ENCODE data around the gene SP9. TPM values are rescaled to one million over a fixed set of nuclear protein-coding genes. Genes with fewer than 3 reads are reported as not detected.

The SP9 gene
- not detected for polyA plus RNA-seq (2013, experiment 1 of 4)
- polyA plus RNA-seq (2013, experiment 2 of 4), result 0.16 TPM
- polyA plus RNA-seq (2013, experiment 3 of 4), result 0.53 TPM
- polyA plus RNA-seq (2013, experiment 4 of 4), result 0.20 TPM

DNA sequence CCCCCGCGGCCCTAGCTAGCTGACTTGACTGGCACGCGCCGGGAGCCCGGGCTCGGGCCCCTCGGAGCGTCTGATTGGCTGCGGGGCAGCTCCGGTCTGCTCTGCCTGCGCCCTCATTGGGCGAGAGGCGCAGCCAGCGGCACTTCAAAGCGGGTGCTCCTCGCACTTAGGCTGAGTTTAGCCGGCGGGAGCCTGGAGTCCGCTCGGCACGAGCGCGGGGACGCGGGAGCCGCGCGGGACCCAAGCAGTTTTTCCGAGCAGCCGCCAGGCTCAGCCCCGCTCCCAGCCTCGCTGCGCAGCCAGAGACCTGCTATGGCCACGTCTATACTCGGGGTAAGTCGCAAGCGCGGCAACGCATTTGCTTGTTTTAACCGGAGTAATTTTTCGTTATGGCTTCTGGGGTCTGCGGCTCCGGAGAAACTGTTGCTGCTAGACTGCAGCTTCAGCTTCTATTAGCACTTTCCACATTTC is at the start of gene SP9:
TSS of gene SP9 (plus strand) at position 174 of the 471 bp plus-strand sequence. CDS start at position 313, 139 bp downstream.
- 0% methylated on average over 44 of the region's 44 CpGs for WGBS, 2 experiments
- Histone ChIP-seq H3K27me3 (ENCODE audit: control insufficient read depth, insufficient read depth, low read length, poor library complexity, severe bottlenecking) (peaks cover 100% of the 10 kb centered on the region), H3K9me3 (ENCODE audit: control insufficient read depth, low read length) (no peaks in the 10 kb centered on the region)

DNA sequence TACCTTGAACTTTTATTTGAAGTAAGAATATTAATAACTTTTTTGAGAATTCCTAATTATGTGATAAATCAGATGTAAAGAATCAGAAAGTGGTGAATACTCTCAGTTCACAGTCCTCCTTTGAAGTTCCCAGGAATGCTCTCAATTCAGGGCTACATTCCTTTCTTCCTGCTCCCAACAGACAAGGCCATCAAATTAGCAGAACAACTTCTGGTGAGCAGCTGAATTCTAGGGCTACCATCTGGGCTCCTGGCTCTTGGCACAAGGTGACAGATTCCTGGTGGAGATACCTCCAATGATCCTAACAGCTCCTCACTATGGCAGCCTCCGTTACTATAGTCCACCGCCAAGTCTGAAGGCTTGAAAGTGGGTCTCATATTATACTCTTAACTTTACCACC is 48.6 kb upstream of the SP9 start:
- H3K4me1 ChIP-seq (ENCODE audit: control insufficient read depth, insufficient read depth, low read length), result peaks cover 2% of the 10 kb centered on the region
- WGBS, 2 experiments, result 91% methylated on average over 2 of the region's 2 CpGs
- no peaks in the 10 kb centered on the region for H3K9me3 ChIP-seq (ENCODE audit: control insufficient read depth, low read length)

More for the DNA sequence above, at the start of gene SP9:
- Histone ChIP-seq H3K4me3 (ENCODE audit: insufficient read depth, low read depth, low read length) (peak within 1 kb of the TSS; percentile 32), H3K27ac (ENCODE audit: insufficient read depth, low read depth, low read length, poor library complexity, severe bottlenecking) (no peak within 1 kb of the TSS), H3K36me3 (ENCODE audit: control insufficient read depth, insufficient read depth, low read length) (no peaks in the 10 kb centered on the region), H3K4me1 (ENCODE audit: control insufficient read depth, insufficient read depth, low read length) (peaks cover 36% of the 10 kb centered on the region)

DNA sequence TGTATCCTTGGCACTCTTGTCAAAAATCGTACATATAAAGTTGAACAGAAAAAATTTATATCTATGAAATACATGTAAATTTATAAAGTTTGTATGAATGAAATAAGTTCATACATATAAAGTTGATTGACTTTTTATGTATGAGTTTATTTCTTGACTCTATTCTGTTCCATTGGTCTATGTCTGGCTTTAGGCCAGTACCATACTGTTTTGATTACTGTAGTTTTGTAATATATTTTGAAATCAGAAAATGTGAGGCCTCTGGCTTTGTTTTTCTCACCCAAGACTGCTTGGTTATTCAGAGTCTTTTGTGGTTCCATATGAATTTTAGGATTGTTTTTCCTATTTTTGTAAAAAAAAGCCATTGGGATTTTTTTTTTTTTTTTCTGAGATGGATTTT is 41.8 kb upstream of the SP9 start:
- WGBS, 2 experiments, result no CpG with 5 or more reads among the region's 1 CpG
- H3K9me3 ChIP-seq (ENCODE audit: control insufficient read depth, low read length), result no peaks in the 10 kb centered on the region
- H3K4me1 ChIP-seq (ENCODE audit: control insufficient read depth, insufficient read depth, low read length), result no peaks in the 10 kb centered on the region
- no peaks in the 10 kb centered on the region for H3K27me3 ChIP-seq (ENCODE audit: control insufficient read depth, insufficient read depth, low read length, poor library complexity, severe bottlenecking)
- no peak overlapping the region for H3K27ac ChIP-seq (ENCODE audit: insufficient read depth, low read depth, low read length, poor library complexity, severe bottlenecking)
- H3K36me3 ChIP-seq (ENCODE audit: control insufficient read depth, insufficient read depth, low read length), result no peaks in the 10 kb centered on the region
- H3K4me3 ChIP-seq (ENCODE audit: insufficient read depth, low read depth, low read length), result no peak overlapping the region

More for the DNA sequence above, 48.6 kb upstream of the SP9 start:
- Histone ChIP-seq H3K27me3 (ENCODE audit: control insufficient read depth, insufficient read depth, low read length, poor library complexity, severe bottlenecking) (no peaks in the 10 kb centered on the region), H3K4me3 (ENCODE audit: insufficient read depth, low read depth, low read length) (no peak overlapping the region), H3K36me3 (ENCODE audit: control insufficient read depth, insufficient read depth, low read length) (no peaks in the 10 kb centered on the region), H3K27ac (ENCODE audit: insufficient read depth, low read depth, low read length, poor library complexity, severe bottlenecking) (no peak overlapping the region)

DNA sequence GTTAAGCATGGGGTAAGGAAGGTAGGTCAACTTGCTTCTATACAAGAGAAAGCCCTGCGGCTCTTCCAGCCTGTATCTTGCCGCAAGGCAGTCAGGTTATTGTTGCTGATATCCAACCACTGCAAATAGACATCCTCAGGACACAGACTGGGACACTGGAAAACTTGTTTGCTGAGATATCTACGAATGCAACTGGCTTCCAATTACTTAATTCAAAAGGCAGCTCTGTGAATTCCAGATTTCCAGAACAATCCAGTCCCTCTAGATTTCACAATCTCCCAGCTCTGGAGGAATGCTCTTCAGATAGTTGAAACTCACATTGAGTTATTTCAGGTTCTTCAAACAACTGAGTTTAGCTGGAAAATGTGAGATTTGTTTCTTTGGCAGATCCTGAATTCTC is 34.6 kb upstream of the SP9 start:
- Histone ChIP-seq H3K36me3 (ENCODE audit: control insufficient read depth, insufficient read depth, low read length) (no peaks in the 10 kb centered on the region), H3K4me3 (ENCODE audit: insufficient read depth, low read depth, low read length) (no peak overlapping the region), H3K27ac (ENCODE audit: insufficient read depth, low read depth, low read length, poor library complexity, severe bottlenecking) (no peak overlapping the region), H3K4me1 (ENCODE audit: control insufficient read depth, insufficient read depth, low read length) (no peaks in the 10 kb centered on the region), H3K9me3 (ENCODE audit: control insufficient read depth, low read length) (no peaks in the 10 kb centered on the region), H3K27me3 (ENCODE audit: control insufficient read depth, insufficient read depth, low read length, poor library complexity, severe bottlenecking) (no peaks in the 10 kb centered on the region)
- WGBS, 2 experiments, result 93 to 95% methylated on average over 3 of the region's 3 CpGs

DNA sequence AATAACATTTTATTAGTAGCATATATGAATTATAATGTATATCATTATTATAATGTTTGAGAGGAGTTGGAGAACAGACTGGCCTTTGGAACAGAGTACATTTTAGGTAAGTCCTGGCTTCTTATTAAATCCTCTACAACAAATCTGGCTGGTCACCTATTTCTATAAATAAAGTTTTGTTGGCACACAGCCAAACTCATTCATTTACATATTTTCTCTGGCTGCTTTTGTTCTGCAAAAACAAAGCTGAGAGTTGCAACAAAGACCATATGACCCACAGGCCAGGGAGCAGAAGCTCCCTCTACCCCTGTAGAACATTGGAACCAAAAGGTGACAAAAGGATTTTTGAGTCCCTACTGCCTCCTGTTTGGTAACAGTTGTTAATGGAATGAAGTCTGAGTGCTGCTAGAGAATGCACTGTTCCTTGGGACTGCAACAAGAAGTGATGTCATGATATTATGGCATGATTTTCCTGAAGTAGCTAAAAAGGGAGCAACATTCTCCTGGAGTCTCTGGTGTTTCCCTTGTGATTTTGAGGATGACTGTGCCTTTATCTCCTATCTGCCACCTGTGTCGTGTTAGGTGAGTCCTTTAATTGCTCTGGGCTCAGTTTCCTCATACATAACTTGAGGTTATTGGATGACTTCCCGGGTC is 22.0 kb upstream of the SP9 start:
- 85 to 94% methylated on average over 1 to 2 of the region's 2 CpGs for WGBS, 2 experiments
- no peaks in the 10 kb centered on the region for H3K4me1 ChIP-seq (ENCODE audit: control insufficient read depth, insufficient read depth, low read length)
- no peaks in the 10 kb centered on the region for H3K36me3 ChIP-seq (ENCODE audit: control insufficient read depth, insufficient read depth, low read length)
- H3K4me3 ChIP-seq (ENCODE audit: insufficient read depth, low read depth, low read length), result no peak overlapping the region
- H3K27ac ChIP-seq (ENCODE audit: insufficient read depth, low read depth, low read length, poor library complexity, severe bottlenecking), result no peak overlapping the region
- no peaks in the 10 kb centered on the region for H3K9me3 ChIP-seq (ENCODE audit: control insufficient read depth, low read length)
- H3K27me3 ChIP-seq (ENCODE audit: control insufficient read depth, insufficient read depth, low read length, poor library complexity, severe bottlenecking), result no peaks in the 10 kb centered on the region

DNA sequence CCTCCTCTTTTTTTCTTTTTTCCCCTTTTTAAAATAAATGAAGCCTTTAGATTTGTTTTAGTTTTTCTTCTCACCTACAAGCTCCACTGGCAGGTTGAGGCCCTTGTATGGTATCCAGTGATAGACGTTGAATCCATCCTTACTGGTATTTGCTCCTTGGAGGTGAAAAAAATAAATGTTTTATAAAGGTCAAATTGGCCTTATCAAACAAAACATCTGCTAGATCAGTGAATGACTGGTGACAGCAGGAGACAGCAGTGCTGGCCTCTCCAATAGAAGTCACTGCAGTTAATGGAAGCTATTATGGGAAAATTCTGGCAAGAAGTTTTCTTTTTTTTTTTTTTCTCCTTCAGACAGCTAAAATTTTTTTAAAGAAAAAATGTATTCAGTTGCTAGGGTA is 12.6 kb upstream of the SP9 start:
- Histone ChIP-seq H3K27me3 (ENCODE audit: control insufficient read depth, insufficient read depth, low read length, poor library complexity, severe bottlenecking) (peaks cover 26% of the 10 kb centered on the region), H3K4me3 (ENCODE audit: insufficient read depth, low read depth, low read length) (no peak overlapping the region), H3K36me3 (ENCODE audit: control insufficient read depth, insufficient read depth, low read length) (no peaks in the 10 kb centered on the region), H3K4me1 (ENCODE audit: control insufficient read depth, insufficient read depth, low read length) (peaks cover 7% of the 10 kb centered on the region), H3K27ac (ENCODE audit: insufficient read depth, low read depth, low read length, poor library complexity, severe bottlenecking) (no peak overlapping the region), H3K9me3 (ENCODE audit: control insufficient read depth, low read length) (no peaks in the 10 kb centered on the region)
- 78 to 95% methylated on average over 1 of the region's 1 CpG for WGBS, 2 experiments

DNA sequence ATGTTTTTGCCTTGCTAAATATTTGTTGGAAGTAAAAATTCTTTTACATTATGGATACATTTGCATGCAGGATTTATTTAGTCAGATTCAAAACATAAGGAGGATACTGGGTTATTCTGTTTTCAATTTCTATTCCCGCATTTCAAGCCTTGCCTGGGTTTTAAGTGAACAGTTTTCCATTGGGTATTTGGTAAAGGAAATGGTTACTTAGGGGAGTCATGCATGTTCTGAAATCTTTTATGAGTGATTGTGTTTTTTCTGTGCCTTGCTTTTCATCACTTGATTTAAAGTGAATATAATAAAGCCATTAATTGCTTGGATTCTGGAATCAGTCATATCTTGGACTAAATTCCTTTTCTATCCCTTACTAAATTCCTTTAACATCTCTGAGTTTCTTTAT is 12.0 kb upstream of the SP9 start:
- Histone ChIP-seq H3K4me1 (ENCODE audit: control insufficient read depth, insufficient read depth, low read length) (peaks cover 7% of the 10 kb centered on the region), H3K36me3 (ENCODE audit: control insufficient read depth, insufficient read depth, low read length) (no peaks in the 10 kb centered on the region), H3K27me3 (ENCODE audit: control insufficient read depth, insufficient read depth, low read length, poor library complexity, severe bottlenecking) (peaks cover 32% of the 10 kb centered on the region), H3K27ac (ENCODE audit: insufficient read depth, low read depth, low read length, poor library complexity, severe bottlenecking) (no peak overlapping the region), H3K9me3 (ENCODE audit: control insufficient read depth, low read length) (no peaks in the 10 kb centered on the region), H3K4me3 (ENCODE audit: insufficient read depth, low read depth, low read length) (no peak overlapping the region)
- WGBS, 2 experiments, result 94 to 98% methylated on average over 1 of the region's 1 CpG

DNA sequence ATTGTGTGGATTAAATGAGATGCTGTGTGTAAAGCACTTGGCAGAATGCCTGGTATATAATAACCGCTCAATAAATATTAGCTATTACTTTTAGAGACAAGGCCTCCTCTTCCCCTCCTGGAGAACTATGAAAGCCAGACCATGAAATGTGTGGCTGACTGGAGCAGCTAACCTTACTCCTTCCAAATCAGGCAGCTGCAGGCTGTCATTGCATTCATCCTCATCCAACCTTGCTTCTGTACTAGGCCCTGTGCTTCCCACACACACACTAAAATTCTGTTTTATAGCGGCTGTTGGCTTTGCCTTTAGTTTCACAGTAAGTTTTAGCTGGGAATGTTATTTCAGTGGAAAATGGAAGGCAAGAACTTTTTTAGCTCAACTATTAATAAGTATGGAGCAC is 10.2 kb upstream of the SP9 start:
- Histone ChIP-seq H3K27ac (ENCODE audit: insufficient read depth, low read depth, low read length, poor library complexity, severe bottlenecking) (no peak overlapping the region), H3K4me3 (ENCODE audit: insufficient read depth, low read depth, low read length) (no peak overlapping the region), H3K36me3 (ENCODE audit: control insufficient read depth, insufficient read depth, low read length) (no peaks in the 10 kb centered on the region), H3K4me1 (ENCODE audit: control insufficient read depth, insufficient read depth, low read length) (peaks cover 7% of the 10 kb centered on the region), H3K27me3 (ENCODE audit: control insufficient read depth, insufficient read depth, low read length, poor library complexity, severe bottlenecking) (peaks cover 50% of the 10 kb centered on the region), H3K9me3 (ENCODE audit: control insufficient read depth, low read length) (no peaks in the 10 kb centered on the region)
- WGBS, 2 experiments, result 36 to 50% methylated on average over 1 of the region's 2 CpGs

DNA sequence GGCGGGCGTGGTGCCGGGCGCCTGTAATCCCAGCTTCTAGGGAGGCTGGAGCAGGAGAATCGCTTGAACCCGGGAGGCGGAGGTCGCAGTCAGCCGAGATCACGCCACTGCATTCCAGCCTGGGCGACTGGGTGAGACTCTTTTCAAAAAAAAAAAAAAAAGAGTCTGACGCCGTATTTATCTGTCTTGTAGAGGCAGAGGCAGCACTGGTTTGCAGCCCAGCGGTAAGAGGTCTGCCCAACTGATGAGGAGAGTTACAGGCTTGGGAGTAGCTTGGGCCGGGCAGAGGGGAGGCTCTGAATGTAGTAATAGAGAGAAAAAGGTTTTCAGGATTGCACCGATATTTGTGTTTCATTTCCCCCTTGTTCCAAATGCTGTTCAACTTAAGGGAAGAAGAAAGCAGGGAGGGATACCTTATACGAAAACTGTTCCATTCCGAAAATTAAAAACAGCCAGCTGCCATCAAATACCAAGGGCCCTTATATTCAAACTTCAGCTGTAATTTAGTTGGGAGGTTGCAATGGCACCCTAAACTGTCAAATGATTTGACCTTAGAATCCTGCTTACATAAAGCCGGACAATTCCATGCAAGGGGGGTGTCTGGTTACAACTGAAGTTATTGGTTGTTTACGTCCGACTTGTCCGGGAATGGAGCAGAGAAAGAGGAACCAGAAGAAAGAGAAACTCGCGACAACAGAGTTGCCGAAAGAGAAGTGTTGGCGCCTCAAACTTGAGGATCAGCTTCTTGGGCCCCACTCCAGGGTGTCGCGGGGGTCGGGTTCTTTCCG is 9.2 kb upstream of the SP9 start:
- Histone ChIP-seq H3K4me3 (ENCODE audit: insufficient read depth, low read depth, low read length) (peak overlapping the region; percentile 29), H3K9me3 (ENCODE audit: control insufficient read depth, low read length) (no peaks in the 10 kb centered on the region), H3K27me3 (ENCODE audit: control insufficient read depth, insufficient read depth, low read length, poor library complexity, severe bottlenecking) (peaks cover 60% of the 10 kb centered on the region), H3K27ac (ENCODE audit: insufficient read depth, low read depth, low read length, poor library complexity, severe bottlenecking) (no peak overlapping the region), H3K36me3 (ENCODE audit: control insufficient read depth, insufficient read depth, low read length) (no peaks in the 10 kb centered on the region), H3K4me1 (ENCODE audit: control insufficient read depth, insufficient read depth, low read length) (peaks cover 7% of the 10 kb centered on the region)
- 23 to 29% methylated on average over 29 to 30 of the region's 30 CpGs for WGBS, 2 experiments

Data from ectodermal cell (in vitro differentiated cells).